ENCODE measurements around the gene PGC. TPM values are rescaled to one million over a fixed set of nuclear protein-coding genes. Genes with fewer than 3 reads are reported as not detected.

PGC gene
- total RNA-seq, 4 donors from 2014 or later, result 1.5 TPM; not detected in 3

- no peaks in the 10 kb centered on the region for H3K27me3 ChIP-seq
- peak overlapping the region in 1 of 4 donors; percentile 5 for H3K4me3 ChIP-seq
- no peaks in the 10 kb centered on the region for H3K36me3 ChIP-seq
- in situ Hi-C loops (cut with MboI; ENCODE audit: low pct_ligation_motif_present in 1 of 4, low pct_unique_long_range_greater_than_20kb in 1 of 4, low sequenced_read_pairs in 3 of 4), result no loop called here
- no peak for TF ChIP-seq POLR2AphosphoS5 (IDR thresholded peaks at IDR 0.05)
- no peak for TF ChIP-seq EP300 (IDR thresholded peaks at IDR 0.05; ENCODE audit: low read depth)
- no peak for TF ChIP-seq POLR2A (IDR thresholded peaks at IDR 0.05)
- no peak for TF ChIP-seq CTCF (IDR thresholded peaks at IDR 0.05)
- no peaks in the 10 kb centered on the region for H3K9me3 ChIP-seq
- DNase-seq, result no peak
- peaks cover 43 to 69% (median 57%) of the 10 kb centered on the region in 4 donors for H3K4me1 ChIP-seq
- intact Hi-C loops (cut with DNase I; ENCODE audit: low total_unique reads), result no loop called here
- peak overlapping the region in 2 of 4 donors; percentile 20 to 98 for H3K27ac ChIP-seq
Measured at GRCh38 chr6:41732149-41732548, 15.0 kb downstream of the PGC start.

DNA sequence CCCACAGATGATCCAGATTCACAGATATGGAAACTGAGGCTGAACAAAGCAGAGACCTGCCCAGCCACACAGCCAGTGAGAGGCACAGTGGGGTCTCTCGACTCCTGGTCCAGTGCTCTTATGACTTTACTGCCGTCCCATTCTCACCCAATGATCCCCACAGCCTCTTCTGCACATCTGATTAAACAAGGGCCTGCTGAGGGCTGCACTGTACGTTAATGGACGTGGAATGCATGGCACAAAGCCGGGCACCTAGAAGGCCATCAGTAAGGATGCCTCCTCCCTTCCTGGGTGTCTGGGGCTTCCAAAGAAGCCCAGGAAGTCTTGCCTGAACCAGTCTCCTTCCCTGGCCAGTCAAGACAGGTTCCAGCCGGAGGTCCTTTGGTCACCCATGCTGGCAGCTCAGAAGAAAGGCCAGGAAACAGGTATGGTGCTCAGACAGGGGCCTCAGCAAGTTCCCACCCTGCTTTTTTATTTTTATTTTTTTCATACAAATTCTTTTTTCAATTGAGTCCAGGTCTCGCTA is 15.6 kb downstream of the PGC start:
- intact Hi-C loops (cut with DNase I; ENCODE audit: low total_unique reads) (no loop called here), in situ Hi-C loops (cut with MboI; ENCODE audit: low pct_ligation_motif_present in 1 of 4, low pct_unique_long_range_greater_than_20kb in 1 of 4, low sequenced_read_pairs in 3 of 4) (no loop called here)
- no peak for TF ChIP-seq POLR2AphosphoS5 (IDR thresholded peaks at IDR 0.05)
- TF ChIP-seq EP300 (IDR thresholded peaks at IDR 0.05; ENCODE audit: low read depth), result no peak
- TF ChIP-seq POLR2A (IDR thresholded peaks at IDR 0.05), result no peak
- TF ChIP-seq CTCF (IDR thresholded peaks at IDR 0.05), result no peak
- no peaks in the 10 kb centered on the region for H3K9me3 ChIP-seq
- H3K27me3 ChIP-seq, result no peaks in the 10 kb centered on the region
- peaks cover 43 to 69% (median 57%) of the 10 kb centered on the region in 4 donors for H3K4me1 ChIP-seq
- peak overlapping the region in 1 of 4 donors; percentile 5 for H3K4me3 ChIP-seq
- H3K36me3 ChIP-seq, result no peaks in the 10 kb centered on the region
- no peak for DNase-seq
- 82 to 85% methylated on average over 2 to 7 of the region's 7 CpGs for WGBS, 2 donors (ENCODE audit: low coverage in 1 of 2)
- peak overlapping the region in 2 of 4 donors; percentile 20 to 98 for H3K27ac ChIP-seq

GRCh38 chr6:41730531-41731436 is 16.4 kb downstream of the PGC start:
- in situ Hi-C loops (cut with MboI; ENCODE audit: low pct_ligation_motif_present in 1 of 4, low pct_unique_long_range_greater_than_20kb in 1 of 4, low sequenced_read_pairs in 3 of 4), result no loop called here
- TF ChIP-seq POLR2A (IDR thresholded peaks at IDR 0.05), result no peak
- TF ChIP-seq EP300 (IDR thresholded peaks at IDR 0.05; ENCODE audit: low read depth), result no peak
- no peak for TF ChIP-seq POLR2AphosphoS5 (IDR thresholded peaks at IDR 0.05)
- TF ChIP-seq CTCF (IDR thresholded peaks at IDR 0.05), result no peak
- no peak for DNase-seq
- Histone ChIP-seq H3K27ac (peak overlapping the region in 1 of 4 donors; percentile 0), H3K4me3 (no peak overlapping the region), H3K9me3 (no peaks in the 10 kb centered on the region), H3K36me3 (no peaks in the 10 kb centered on the region), H3K4me1 (peaks cover 42 to 64% (median 53%) of the 10 kb centered on the region in 4 donors), H3K27me3 (no peaks in the 10 kb centered on the region)
- intact Hi-C loops (cut with DNase I; ENCODE audit: low total_unique reads), result no loop called here
- WGBS, 2 donors (ENCODE audit: low coverage in 1 of 2), result 68% methylated on average over 9 of the region's 9 CpGs; no CpG with 5 or more reads in 1 of the 2 donors

GRCh38 chr6:41729624-41730023 is 17.6 kb downstream of the PGC start:
- TF ChIP-seq EP300 (IDR thresholded peaks at IDR 0.05; ENCODE audit: low read depth) (no peak), CTCF (IDR thresholded peaks at IDR 0.05) (no peak), POLR2AphosphoS5 (IDR thresholded peaks at IDR 0.05) (no peak), POLR2A (IDR thresholded peaks at IDR 0.05) (no peak)
- Histone ChIP-seq H3K4me3 (no peak overlapping the region), H3K4me1 (peaks cover 44 to 68% (median 54%) of the 10 kb centered on the region in 4 donors), H3K9me3 (no peaks in the 10 kb centered on the region), H3K27ac (peak overlapping the region in 1 of 4 donors; percentile 30), H3K27me3 (no peaks in the 10 kb centered on the region), H3K36me3 (no peaks in the 10 kb centered on the region)
- in situ Hi-C loops (cut with MboI; ENCODE audit: low pct_ligation_motif_present in 1 of 4, low pct_unique_long_range_greater_than_20kb in 1 of 4, low sequenced_read_pairs in 3 of 4) (no loop called here), intact Hi-C loops (cut with DNase I; ENCODE audit: low total_unique reads) (no loop called here)
- 86 to 92% methylated on average over 4 to 7 of the region's 7 CpGs for WGBS, 2 donors (ENCODE audit: low coverage in 1 of 2)
- DNase-seq, result no peak
